ENCODE measurements around the gene ERC2.

DNA sequence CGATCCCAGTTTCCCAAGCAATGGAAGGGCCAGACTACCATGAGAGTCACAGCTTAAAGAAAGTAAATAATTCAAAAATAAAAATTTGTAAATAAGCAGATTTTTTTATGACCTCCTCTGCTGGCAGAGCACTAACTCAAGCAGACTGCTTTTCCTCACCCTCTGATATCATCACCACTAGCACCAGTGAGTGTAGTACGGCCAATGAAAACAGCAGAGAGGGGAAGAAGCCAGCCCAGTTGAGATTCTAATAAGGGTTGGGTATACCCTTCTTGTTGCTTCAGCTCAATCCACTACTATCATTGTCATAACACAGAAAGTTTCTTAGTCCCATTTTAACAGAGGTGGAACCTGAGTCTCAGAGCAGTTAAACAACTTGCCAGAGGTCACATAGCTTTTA is 193.1 kb downstream of the ERC2 start:
- TF ChIP-seq CTCF (conservative IDR thresholded peaks at IDR 0.05 in 1 of 2, IDR thresholded peaks at IDR 0.05 in 1 of 2; ENCODE audit: extremely low read depth in 1 of 2, insufficient read depth in 1 of 2, low read depth in 1 of 2, low read length in 2 of 2) (no peak), EZH2 (IDR thresholded peaks at IDR 0.05; ENCODE audit: borderline replicate concordance, low read length) (no peak)

All from mammary epithelial cell (primary cell).